ENCODE results near the gene FLOT1.
A peak's percentile ranks its signal among the peaks of the same experiment; 100 is the strongest.

The FLOT1 gene

GRCh38 chr6:30689022-30689865, 53.2 kb downstream of the FLOT1 start:
- TF ChIP-seq CTCF (IDR thresholded peaks at IDR 0.05) = no peak
- Histone ChIP-seq H3K27ac (peak overlapping the region; percentile 95 to 100), H3K4me3 (no peak overlapping the region)
- no peak for DNase-seq (ENCODE audit: low spot score)

- H3K4me3 ChIP-seq = peak overlapping the region; percentile 91
- H3K27ac ChIP-seq = peak overlapping the region; percentile 95 to 100
- no peak for DNase-seq (ENCODE audit: low spot score)
- no peak for TF ChIP-seq CTCF (IDR thresholded peaks at IDR 0.05)
Observed at GRCh38 chr6:30688569-30688968, 53.9 kb downstream of the FLOT1 start.

GRCh38 chr6:30687659-30688431, 54.6 kb downstream of the FLOT1 start:
- peak; percentile 83 for DNase-seq (ENCODE audit: low spot score)

GRCh38 chr6:30686908-30687658, 55.4 kb downstream of the FLOT1 start:
- peak overlapping the region; percentile 91 for H3K4me3 ChIP-seq
- H3K27ac ChIP-seq = peak overlapping the region; percentile 95 to 100
- TF ChIP-seq CTCF (IDR thresholded peaks at IDR 0.05) = no peak
- peak; percentile 99 for DNase-seq (ENCODE audit: low spot score)

More at GRCh38 chr6:30687659-30688431, 54.6 kb downstream of the FLOT1 start:
- Histone ChIP-seq H3K4me3 (peak overlapping the region; percentile 91), H3K27ac (peak overlapping the region; percentile 95 to 100)
- TF ChIP-seq CTCF (IDR thresholded peaks at IDR 0.05) = peak; percentile 29

GRCh38 chr6:30686009-30686907, 56.2 kb downstream of the FLOT1 start, which contains the start of gene PPP1R18:
Gene PPP1R18 (minus strand): TSS chr6:30686645. CDS start chr6:30686018, 627 bp downstream.
- DNase-seq (ENCODE audit: low spot score) = peak; percentile 94
- H3K4me3 ChIP-seq = peak within 1 kb of the TSS; percentile 91
- peak within 1 kb of the TSS; percentile 95 to 100 for H3K27ac ChIP-seq
- TF ChIP-seq CTCF (IDR thresholded peaks at IDR 0.05) = no peak
